Progenitor cell of endocrine pancreas (in vitro differentiated cells): ENCODE data around the gene STARD6. TPM values are rescaled to one million over a fixed set of nuclear protein-coding genes. Genes with fewer than 3 reads are reported as not detected.
"Not testable (repeated sequence)": the region's sequence is repeated elsewhere in the genome, so short reads cannot be mapped to it uniquely, and the experiment has no call there.

Experiments used
- DNase-seq: peaks from one replicate; pipeline ENCODE4 v3.0.0; 2021; ENCODE audit warnings: low spot score; ENCODE audit not compliant: unreplicated experiment
- H3K27ac Mint-ChIP-seq: 2 replicates; pipeline ENCODE4 v1.8.0; 2021; ENCODE audit warnings: mild to moderate bottlenecking, moderate library complexity, mixed read lengths
- H3K27me3 Mint-ChIP-seq: 2 replicates; pipeline ENCODE4 v1.8.0; 2021; ENCODE audit warnings: mixed read lengths
- H3K36me3 Mint-ChIP-seq: 2 replicates; pipeline ENCODE4 v1.8.0; 2022; ENCODE audit warnings: mixed read lengths; ENCODE audit not compliant: insufficient read depth
- H3K4me1 Mint-ChIP-seq: 2 replicates; pipeline ENCODE4 v1.8.0; 2021; ENCODE audit warnings: low read depth, mixed read lengths
- H3K4me3 Mint-ChIP-seq: 2 replicates; pipeline ENCODE4 v1.8.0; 2021; ENCODE audit warnings: low read depth, mild to moderate bottlenecking, moderate library complexity, mixed read lengths
- H3K9me3 Mint-ChIP-seq: 2 replicates; pipeline ENCODE4 v1.8.0; 2021; ENCODE audit warnings: low read depth, mixed read lengths
- total RNA-seq: library from RNA; stranded (reverse); gene quantifications from 2 replicates; pipeline ENCODE4 v1.2.1, GENCODE V29; 2021
- TF ChIP-seq, protein P1 (sequence below): fragments of 200-600 bp; sonication (generic); IDR thresholded peaks from one replicate; pipeline ENCODE4 v1.5.0; 2021; ENCODE audit warnings: antibody characterized with exemption, mild to moderate bottlenecking; ENCODE audit not compliant: unreplicated experiment

The STARD6 gene
- total RNA-seq, 1 donor from 2014 or later: not detected

DNA sequence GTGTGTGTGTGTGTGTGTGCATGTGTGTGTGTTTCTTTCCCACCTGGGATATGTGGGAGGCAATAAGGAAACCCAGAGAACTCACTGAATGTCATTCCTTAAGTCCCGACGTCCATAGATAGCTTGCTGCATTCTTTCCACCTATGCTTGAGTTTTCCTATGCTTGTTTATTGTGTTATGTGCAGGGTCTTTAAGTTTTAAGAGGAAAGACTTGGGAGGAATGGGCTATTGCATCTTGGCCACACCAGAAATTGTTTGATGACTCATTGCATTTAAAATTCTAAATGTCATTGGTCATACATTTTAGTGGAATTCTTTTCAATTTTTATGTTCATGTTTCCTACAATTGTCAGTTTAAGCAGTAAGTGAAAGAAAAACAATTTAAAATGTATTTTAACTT is 33.7 kb downstream of the STARD6 start:
- Mint-ChIP-seq H3K27ac (no peak overlapping the region), H3K4me1 (no peaks in the 10 kb centered on the region), H3K4me3 (no peak overlapping the region), H3K27me3 (no peaks in the 10 kb centered on the region), H3K9me3 (no peaks in the 10 kb centered on the region), H3K36me3 (no peaks in the 10 kb centered on the region)
- TF ChIP-seq, protein P1, sequence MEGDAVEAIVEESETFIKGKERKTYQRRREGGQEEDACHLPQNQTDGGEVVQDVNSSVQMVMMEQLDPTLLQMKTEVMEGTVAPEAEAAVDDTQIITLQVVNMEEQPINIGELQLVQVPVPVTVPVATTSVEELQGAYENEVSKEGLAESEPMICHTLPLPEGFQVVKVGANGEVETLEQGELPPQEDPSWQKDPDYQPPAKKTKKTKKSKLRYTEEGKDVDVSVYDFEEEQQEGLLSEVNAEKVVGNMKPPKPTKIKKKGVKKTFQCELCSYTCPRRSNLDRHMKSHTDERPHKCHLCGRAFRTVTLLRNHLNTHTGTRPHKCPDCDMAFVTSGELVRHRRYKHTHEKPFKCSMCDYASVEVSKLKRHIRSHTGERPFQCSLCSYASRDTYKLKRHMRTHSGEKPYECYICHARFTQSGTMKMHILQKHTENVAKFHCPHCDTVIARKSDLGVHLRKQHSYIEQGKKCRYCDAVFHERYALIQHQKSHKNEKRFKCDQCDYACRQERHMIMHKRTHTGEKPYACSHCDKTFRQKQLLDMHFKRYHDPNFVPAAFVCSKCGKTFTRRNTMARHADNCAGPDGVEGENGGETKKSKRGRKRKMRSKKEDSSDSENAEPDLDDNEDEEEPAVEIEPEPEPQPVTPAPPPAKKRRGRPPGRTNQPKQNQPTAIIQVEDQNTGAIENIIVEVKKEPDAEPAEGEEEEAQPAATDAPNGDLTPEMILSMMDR: no peak
- DNase-seq: no peak

DNA sequence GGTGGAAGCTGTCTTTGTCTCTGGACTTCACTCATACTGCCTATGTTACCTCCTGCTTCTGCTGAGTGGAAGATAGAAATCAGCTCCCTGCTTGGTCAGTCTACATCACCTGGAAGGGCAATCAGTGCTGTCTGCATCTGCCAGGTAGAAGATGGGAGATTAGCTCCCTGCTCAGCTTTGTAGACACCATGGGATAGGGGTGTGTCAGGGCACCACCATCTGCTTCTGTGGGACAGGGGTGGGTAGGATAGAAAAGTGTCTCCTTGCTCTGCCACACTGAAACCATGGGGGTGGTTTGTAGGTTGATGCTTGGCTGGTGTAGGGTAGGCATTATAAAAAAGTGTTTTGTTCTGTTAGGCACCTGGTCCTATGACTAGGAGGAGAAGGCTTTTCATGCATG is 34.1 kb downstream of the STARD6 start:
- Mint-ChIP-seq H3K27me3 (no peaks in the 10 kb centered on the region), H3K4me1 (no peaks in the 10 kb centered on the region), H3K27ac (no peak overlapping the region), H3K36me3 (no peaks in the 10 kb centered on the region), H3K9me3 (no peaks in the 10 kb centered on the region), H3K4me3 (no peak overlapping the region)
- DNase-seq: no peak
- TF ChIP-seq, protein P1: no peak

DNA sequence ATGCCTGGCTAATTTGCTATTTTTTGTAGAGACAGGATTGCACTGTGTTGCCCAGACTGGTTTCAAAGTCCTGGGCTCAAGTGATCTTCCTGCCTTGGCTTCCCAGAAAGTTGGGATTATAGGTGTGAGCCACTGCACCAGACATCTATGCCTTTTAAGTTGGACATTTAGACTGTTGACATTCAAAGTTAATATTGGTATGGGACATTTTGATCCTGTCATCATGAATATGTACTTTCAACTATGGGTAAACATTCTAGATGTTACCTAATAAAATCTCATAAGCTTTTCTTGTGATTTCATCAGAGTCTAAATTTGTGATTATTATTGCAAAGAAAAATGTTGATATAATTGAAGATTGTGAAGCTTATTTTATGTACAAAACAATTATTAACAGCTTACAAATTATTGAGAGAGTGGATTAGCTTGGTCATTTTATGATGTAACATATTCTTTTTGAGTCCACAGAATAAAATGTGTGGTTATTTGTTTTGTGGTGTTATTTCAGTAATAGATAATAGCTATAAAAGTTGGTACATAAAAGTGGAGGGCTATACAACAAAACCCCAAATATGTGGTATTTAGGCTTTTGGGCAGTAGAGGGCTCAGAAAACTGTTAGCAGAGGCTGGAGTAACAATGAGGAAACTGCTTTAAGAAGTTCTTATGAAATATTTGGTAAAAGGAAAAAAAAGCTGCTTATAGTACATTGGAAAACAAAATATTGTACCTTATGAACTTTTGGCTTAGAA is 41.4 kb downstream of the STARD6 start:
- Mint-ChIP-seq H3K27ac (no peak overlapping the region), H3K4me3 (no peak overlapping the region), H3K27me3 (no peaks in the 10 kb centered on the region), H3K4me1 (no peaks in the 10 kb centered on the region), H3K36me3 (no peaks in the 10 kb centered on the region), H3K9me3 (no peaks in the 10 kb centered on the region)
- no peak for DNase-seq
- TF ChIP-seq, protein P1: no peak

DNA sequence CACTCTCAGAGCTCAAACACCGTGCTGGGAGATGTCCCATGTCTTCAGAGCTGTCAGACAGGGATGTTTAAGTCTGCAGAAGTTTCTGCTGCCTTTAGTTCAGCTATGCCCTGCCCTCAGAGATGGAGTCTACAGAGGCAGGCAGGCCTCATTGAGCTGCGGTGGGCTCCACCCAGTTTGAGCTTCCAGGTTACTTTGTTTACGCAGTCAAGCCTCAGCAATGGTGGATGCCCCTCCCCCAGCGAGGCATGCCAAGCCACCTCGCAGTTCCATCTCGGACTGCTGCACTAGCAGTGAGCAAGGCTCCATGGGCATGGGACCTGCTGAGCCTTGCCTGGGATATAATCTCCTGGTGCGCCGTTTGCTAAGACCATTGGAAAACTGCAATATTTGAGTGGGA is 48.1 kb downstream of the STARD6 start:
- not testable (repeated sequence) for DNase-seq, H3K27ac Mint-ChIP-seq, H3K4me1 Mint-ChIP-seq, H3K27me3 Mint-ChIP-seq, H3K36me3 Mint-ChIP-seq, H3K9me3 Mint-ChIP-seq, H3K4me3 Mint-ChIP-seq

DNA sequence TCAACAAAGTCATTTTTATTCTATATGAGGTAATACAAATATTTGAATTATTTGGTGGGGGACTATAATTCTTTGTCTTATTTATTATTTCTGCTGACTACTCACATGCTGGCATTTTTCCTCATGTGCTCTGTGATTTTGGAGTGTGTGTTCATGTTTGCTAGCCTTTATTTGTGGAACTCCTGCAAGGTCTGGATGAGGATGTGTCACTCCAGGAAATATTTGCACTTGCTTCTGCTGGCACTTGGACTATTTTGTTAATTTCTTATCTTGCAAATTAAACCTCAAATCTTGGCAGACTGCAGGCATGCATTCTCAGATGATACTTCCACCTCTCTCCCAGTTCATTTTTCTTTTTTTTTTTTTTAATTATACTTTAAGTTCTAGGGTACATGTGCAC is 54.2 kb downstream of the STARD6 start:
- H3K4me3 Mint-ChIP-seq: no peak overlapping the region
- H3K27me3 Mint-ChIP-seq: no peaks in the 10 kb centered on the region
- no peaks in the 10 kb centered on the region for H3K36me3 Mint-ChIP-seq
- no peak for DNase-seq
- H3K27ac Mint-ChIP-seq: no peak overlapping the region
- peaks cover 12% of the 10 kb centered on the region for H3K9me3 Mint-ChIP-seq
- H3K4me1 Mint-ChIP-seq: no peaks in the 10 kb centered on the region
- TF ChIP-seq, protein P1: no peak

DNA sequence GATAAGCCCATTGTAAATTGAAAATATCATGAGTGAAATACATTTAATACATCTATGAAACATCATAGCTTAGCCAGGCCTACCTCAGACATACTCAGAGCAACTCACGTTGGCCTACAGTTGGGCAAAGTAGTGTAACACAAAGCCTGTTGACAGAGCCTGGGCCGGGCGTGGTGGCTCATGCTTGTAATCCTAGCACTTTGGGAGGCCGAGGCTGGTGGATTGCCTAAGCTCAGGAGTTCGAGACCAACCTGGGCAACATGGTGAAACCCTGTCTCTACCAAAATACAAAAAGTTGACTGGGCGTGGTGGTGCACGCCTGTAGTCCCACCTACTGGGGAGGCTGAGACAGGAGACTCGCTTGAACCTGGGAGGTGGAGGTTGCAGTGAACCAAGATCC is 58.7 kb downstream of the STARD6 start:
- peaks cover 13% of the 10 kb centered on the region for H3K36me3 Mint-ChIP-seq
- not testable (repeated sequence) for DNase-seq, H3K27ac Mint-ChIP-seq, H3K4me1 Mint-ChIP-seq, H3K9me3 Mint-ChIP-seq, H3K27me3 Mint-ChIP-seq, H3K4me3 Mint-ChIP-seq
